Esophagus muscularis mucosa (tissue), 4 donors: ENCODE results near the gene GSK3B.

Source experiments
- CTCF ChIP-seq, 3 experiments: fragments of 200-600 bp in 2 of 3; fragments of 450-650 bp in 1 of 3; sonication (generic) in 2 of 3; IDR thresholded peaks; one replicate each; pipeline ENCODE4 v1.5.1; 2017 to 2019; ENCODE audit warnings: antibody characterized with exemption in 3 of 3, mild to moderate bottlenecking in 2 of 3, moderate library complexity in 1 of 3
- EP300 ChIP-seq: sonication (generic); formaldehyde crosslinking; IDR thresholded peaks from one replicate; pipeline ENCODE4 v1.6.1; 2017; ENCODE audit warnings: antibody characterized with exemption
- POLR2A ChIP-seq: fragments of 450-650 bp; IDR thresholded peaks from one replicate; pipeline ENCODE4 v1.6.1; 2017; ENCODE audit warnings: antibody characterized with exemption, moderate library complexity, mild to moderate bottlenecking, low read depth
- POLR2AphosphoS5 ChIP-seq, 2 donors: sonication (generic); formaldehyde crosslinking; IDR thresholded peaks; one replicate each; pipeline ENCODE4 v1.6.1; 2017; ENCODE audit warnings: antibody characterized with exemption in 2 of 2

GRCh38 chr3:119781330-119782198, 312.7 kb downstream of the GSK3B start, which contains the start of gene NR1I2:
- TF ChIP-seq CTCF (IDR thresholded peaks at IDR 0.05) (no peak), POLR2A (no peak), EP300 (no peak), POLR2AphosphoS5 (IDR thresholded peaks at IDR 0.05) (no peak)
